Activated T-helper 9 cell treated with anti-CD3 and anti-CD28 coated beads, Interleukin-2, amount 50 U/mL, for 16 hours (primary cell): ENCODE data around the gene BABAM1.
A peak's percentile ranks its signal among the peaks of the same experiment; 100 is the strongest.
"Not testable (repeated sequence)": the region's sequence is repeated elsewhere in the genome, so short reads cannot be mapped to it uniquely, and the experiment has no call there.

Source experiments
- DNase-seq: peaks from one replicate; pipeline ENCODE4 v3.0.0-alpha.2; 2020; ENCODE audit warnings: low read depth

The BABAM1 gene

DNA sequence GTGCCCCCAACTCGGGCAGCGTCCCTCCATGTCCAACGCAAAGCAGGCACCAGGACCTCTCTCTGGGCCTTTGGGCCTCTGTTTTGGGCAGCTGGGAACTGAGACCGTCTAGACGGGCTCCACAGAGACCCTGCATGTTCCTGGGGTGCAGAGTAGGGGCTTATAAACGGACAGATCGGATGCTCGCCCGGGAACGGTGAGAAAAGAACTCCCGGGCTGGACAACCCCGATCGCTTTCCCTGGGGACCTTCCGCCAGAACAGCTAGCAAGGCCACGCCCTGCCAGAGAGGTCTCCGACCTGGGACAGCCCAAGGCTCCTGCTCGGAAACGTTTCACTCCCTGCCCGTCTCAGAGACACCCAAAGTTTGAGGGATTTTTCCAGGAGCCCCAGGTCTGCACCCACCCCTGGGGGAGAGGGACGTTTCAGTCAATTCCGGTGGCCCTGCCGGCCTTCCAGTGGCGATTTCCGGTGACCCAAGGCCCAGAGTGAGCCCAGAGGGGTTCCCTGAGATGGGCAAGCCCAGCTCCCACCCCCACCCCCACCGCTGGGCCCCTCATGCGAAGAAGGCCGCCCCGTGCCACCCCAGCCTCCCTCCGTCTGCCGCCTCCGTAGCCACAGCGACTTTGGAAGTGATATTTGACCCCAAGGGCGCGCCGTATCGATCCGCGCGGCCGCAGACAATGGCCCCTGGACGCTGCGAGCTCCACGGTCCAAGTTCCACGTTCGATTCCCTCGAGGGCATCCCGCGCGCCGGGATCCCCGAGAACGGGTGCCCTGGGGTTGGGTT is 23.2 kb upstream of the BABAM1 start:
- DNase-seq, result no peak

DNA sequence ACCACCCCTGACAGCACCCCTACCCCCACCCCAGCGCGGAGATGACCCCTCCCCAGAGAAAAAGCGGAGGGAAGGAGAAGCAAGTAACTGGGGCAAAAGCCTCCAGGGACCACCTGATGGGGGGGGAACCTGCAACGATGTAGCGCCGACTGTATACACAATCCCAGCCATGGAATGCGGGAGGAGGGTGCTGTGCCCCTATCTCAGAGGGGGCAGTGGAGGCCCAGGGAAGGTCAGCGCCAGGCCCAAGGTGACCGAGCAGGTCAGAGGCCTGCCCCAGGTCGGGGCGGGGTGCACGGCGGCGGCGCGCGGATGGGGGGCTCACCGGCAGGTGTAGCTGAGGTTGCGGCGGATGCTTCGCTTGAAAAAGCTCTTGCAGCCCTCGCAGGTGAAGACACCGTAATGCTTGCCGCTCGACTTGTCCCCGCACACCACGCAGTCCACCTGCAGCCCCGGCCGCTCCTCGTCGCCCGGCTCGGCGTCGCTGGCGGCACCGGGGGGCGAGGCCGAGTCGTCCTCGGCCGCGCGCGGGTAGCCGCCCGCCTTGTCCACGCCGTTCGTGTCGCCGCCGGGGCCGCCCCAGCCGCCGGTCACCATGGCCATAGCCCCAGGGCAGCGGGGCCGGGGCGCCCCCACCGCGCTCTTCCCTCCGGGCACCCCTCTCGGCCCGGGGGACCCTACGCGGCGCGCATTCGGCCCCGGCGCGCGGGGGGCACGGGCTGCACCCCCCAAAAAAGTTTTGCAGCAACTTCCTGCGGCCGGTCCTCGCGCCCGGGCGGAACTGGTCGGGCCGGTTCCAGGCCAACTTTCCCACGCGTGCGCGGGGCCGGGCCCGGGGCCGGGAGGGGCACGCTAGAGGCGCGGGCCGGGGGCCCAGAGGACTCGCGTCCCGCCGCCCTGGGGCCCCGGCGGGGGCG is 22.4 kb upstream of the BABAM1 start:
- no peak for DNase-seq

DNA sequence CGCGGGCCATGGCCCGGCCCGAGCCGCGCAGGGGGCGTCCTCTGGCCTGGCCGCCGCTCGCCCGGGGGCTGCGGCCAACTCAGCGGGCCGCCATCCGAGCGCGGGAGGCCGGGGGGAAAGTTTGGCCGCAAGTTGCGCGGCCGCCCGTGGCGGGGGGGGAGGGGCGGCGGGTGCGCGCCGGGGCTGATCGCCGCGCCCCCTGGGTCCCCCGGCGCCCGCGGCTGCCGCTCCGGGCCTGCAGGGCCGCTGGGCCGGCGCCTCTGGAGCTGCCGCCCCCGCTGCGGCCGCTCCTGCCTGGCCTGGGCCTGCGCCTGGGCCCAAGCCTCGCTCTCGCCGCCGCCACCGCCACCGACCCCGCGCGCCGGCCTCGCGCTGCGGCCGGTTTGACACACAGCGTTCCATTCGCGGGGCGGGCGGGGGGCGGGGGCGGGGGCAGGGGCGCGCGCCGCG is 21.7 kb upstream of the BABAM1 start, which contains the start of gene NR2F6:
Gene NR2F6 (minus strand): TSS at position 385 of the 450 bp plus-strand sequence. CDS start 699 bp downstream, outside the sequence.
- DNase-seq, result no peak

DNA sequence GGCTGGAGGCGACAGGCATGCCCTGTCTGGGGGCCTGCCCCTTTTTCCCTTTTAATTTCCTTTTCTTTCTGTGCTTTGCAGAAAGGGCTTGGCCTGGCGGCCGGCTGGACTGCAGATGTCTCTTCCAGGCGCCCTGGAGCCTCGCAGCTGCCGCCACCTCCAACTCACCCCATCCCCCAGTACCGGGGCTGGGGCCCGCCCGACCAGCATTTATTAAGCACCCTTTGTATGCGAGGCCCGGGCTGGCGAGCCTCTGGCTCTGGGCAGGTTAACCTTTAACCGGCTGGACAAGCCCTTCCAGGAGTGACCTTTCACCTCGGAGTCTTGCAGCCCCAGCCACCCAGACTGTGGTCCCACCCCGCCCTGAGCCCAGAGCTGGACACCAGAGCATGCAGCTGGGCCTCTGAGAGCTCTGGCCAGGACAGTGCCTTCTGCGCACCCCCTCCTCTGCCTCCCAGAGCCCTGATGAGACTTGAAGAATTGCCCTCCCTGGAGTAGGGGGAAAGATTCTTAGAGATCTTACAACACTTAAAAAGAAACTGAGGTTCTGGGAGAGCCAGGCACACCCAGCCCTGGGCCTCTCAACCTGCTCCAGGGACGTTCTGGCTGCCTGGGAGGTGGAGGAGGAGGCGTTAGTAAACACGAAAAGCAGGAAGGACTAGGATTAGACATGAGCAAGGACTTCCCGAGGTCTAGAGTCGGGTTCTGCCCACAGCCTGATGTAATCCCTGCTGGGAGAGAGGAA is 20.4 kb upstream of the BABAM1 start:
- no peak for DNase-seq

DNA sequence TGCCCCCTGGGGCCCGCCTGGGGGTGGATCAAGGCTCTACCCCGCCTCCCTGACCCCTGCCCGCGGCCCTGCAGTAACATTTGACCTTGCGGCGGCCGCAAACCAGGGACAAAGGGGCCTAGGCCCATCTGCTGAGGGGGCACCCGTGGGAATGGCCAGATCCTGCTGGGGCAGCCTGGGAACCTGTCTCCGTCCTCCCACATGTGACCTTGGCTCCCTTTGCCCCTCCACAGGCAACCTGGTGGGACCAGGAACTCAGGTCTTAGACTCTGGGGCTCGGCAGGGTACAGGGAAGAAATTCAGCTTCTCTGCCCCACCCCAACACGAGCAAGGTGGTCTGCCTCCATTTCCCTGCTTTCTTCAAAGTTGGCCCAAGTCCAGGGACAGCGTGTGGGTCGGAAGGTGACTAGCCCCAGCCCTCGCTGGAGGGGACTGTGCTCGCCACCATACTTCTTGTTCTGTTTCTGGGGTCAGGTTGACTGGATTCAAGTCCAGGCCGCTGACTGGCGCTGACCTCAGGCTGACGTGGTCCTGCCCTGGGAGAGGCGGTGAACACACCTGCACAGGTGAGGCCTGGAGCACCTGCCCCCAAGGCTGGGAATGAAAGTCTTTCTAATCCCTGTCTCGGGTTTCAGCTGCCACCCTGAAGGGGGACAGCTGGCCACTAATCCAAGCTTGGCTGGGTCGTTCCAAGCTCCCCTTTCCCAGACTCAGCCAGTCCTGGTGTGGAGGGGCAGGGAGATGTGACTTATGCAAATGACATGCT is 19.0 kb upstream of the BABAM1 start:
- DNase-seq, result no peak

DNA sequence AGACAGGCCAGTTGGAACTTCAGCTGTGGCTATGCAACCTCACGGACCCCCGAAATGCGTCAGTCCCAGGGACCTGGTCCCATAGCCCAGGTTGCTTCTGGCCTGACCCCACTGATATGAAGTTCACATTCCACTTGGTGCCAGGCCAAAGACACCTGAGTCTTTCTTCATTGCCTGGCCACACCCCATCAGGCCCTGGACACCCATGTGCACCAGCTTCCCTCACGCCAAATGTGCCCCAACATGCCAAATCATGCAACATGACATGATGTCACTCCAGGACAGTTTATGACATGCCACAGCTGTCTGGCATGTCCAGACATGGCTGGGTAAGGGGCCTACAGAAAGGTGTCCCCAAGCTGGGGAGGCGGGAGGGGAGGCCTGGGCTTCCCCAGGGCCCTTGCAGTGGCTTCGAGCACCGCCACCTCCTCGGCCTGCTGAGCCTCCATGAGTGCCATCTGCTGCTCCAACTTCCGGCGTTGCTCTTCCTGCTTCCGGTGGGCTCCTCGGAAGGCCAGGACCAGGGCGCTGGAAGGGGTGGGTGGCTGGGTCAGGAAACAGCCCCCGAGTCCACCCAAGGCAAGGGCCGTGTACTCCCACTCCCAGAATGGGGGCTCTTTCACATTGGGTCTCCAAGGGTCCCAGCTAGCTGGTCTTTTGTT is 17.2 kb upstream of the BABAM1 start:
- no peak for DNase-seq

DNA sequence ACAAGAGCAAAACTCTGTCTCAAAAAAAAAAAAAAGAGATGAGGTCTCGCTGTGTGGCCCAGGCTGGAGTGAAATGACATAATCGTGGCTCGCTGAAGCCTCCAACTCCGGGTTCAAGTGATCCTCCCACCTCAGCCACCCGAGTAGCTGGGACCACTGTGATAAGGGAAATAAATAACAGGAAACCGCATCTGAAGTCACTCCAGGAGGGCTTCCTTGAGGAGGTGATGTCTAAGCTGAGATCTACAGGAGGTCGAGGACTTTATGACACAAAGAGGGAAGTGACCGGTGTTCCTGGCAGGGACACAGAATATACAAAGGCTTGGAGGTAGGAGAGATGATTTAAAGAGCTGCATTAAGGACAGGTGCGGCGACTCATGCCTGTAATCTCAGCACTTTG is 12.6 kb upstream of the BABAM1 start:
- no peak for DNase-seq

DNA sequence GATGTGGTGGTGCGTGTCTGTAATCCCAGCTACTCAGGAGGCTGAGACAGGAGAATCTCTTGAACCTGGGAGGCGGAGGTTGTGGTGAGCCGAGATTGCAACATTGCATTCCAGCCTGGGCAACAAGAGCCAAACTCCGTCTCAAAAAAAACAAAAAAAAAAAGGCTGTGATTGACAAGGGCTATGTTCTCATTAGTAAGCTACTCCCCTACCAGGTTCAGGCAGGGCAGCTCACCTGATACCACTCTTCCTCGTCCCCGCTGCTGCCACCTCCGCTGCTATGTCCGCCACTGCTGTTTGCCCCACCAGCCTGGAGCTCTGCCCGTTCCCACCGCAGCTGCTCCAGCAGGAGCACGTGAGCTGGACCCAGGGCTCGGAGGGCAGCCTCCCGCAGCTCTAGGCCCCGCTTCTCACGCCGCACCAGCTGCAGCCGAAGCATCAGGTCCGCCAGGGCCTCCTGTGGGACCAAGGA is 12.1 kb upstream of the BABAM1 start:
- DNase-seq, result no peak

DNA sequence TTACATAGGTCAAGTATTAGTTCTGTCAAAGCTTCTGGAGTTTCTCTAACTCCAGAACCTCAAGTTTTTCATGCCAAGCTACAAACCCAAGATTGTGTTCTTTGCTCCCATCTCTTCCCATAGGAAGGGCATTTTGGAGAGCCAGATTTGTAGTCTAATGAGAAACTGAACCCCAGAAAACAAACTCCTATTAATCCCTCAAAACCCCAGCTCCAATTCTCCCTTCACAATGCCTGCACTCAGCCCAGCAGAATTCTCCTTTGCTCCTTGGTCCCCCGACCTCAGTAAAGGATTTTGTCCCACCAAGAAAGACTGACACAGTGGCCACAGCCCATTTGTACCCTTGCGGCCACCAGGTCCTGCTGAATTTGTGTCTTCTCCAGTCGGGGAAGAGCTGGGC is 11.1 kb upstream of the BABAM1 start:
- DNase-seq, result no peak

DNA sequence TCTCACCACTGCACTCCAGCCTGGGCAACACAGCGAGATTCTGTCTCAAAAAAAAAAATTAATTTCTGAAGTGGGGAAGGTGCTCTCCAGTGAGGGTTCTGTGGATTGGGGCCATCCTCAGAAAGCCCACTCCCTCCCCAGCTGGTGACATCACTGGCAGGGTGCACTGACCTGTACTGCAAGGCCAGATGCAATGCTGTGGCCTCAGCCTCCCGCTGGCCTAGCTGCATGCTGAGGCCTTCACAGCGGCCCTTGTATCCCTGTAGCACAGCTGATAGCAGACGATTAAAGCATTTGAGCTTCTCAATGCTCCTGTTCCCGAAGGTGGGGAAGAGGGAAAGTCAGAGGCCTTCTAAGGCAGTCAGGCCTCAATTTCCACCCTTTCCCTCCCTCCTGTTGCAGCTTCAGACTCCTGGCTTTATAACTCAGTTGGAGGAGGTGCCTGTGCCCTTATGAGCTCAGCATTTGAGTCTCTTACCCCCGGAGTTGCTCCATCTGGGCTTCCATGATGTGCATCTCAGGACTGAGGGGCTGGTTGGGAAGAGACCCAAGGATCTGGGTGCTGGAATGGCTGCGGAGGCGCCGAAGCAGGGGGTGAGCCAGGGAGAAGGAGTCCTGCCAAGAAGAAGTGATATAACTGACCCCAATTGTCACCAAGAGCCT is 8.0 kb upstream of the BABAM1 start:
- DNase-seq, result no peak

DNA sequence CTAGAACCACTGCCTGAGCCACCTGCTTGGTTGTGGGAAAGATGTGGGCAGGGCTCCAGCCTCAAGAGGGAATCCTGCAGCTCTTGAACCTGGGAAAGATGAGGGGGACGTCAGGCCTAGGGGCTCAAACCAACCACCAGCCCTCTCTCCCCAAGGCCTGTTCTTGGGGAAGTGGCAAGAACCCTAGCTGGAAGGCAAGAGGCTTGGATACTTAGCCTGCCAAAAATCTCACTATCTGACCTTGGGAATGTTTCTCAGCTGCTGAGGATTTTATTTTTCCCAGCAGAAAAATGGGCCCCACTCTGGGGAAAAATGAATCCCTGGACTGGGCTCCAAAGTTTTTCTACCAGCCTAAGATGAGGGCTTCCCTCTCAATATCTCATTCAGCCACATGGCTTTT is 7.3 kb upstream of the BABAM1 start:
- no peak for DNase-seq

DNA sequence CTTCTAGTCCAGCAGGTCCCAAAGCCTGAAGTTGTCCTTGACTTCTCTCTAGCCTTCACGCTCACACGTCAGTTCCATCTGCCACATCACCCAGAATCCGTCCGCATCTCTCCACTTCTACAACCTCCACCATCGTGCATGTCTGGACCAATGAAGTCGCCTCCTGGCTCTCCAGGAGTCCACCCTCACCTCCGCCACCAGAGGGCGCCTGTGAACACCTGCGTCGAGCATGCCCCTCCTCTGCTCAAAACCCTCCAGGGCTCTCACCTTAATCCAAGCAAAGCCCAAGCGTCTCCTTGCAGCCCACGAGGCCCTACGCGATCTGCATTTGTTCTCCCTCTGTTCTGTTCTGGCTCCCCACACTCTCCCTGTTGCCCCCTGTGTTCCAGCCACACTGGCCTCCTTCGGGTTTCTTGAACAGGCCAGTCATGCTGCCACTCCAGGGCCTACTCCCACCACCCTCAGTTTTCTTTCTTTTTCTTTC is 6.4 kb upstream of the BABAM1 start:
- DNase-seq, result peak; percentile 87

DNA sequence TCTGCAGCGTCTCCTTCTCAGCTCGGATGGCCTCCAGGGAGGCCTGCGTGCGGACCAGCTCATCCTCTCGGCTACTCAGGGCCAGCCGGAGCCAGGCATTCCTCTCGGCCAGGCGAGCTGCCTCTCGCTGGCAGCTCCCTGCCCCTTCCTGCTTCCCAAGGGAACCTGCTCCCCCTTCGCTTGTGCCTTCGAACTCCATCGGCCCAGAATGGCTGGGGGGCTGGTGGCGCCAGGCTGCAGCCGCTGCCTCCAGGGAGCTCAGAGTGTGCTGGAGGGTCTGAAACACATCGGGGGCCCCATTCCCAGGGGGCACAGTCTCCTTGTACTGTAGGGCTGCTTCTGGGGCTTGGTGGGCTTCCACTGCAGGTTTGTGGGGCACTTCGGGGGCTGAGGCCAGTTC is 4.7 kb upstream of the BABAM1 start:
- DNase-seq, result no peak

DNA sequence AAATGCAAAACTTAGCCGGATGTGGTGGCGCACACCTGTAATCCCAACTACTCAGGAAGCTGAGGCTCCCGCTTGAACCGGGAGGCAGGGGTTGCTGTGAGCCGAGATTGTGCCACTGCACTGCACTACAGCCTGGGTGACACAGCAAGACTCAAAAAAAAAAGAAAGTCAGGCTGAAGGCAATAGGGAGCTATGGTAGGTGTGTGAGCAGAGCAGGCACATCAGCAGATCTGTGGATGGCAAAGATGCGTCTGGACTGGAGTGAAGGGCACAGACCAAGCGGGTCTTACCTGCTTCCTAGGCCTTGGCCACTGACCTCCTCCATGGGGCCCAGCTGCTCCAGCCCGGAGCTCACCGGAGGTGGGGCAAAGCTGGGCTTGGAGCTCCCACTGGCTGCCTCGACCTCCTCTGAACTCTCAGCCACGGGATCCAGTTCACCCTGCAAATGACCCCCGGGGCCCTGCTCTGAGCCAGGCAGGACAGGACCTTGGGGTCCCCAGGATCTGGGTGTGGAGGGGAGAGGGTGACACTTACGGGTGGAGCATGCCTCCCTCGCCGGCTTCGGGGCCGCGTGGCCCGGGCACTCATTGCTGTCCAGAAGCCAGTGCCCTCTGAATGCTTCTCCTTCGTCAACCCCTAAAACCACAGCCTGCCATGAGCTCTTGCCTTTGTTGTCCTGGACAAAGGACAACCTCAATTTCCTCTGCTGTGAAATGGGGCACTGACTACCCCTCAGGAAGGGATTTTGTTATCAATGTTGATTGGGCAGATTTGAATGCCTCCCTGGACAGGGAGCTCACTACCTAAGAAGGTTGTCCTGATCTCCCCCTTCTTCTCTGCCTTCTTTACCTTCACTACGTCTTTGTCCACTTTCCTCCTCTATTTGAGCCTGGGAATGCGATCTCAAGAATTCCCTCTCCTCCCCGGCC is 3.3 kb upstream of the BABAM1 start:
- DNase-seq, result no peak

DNA sequence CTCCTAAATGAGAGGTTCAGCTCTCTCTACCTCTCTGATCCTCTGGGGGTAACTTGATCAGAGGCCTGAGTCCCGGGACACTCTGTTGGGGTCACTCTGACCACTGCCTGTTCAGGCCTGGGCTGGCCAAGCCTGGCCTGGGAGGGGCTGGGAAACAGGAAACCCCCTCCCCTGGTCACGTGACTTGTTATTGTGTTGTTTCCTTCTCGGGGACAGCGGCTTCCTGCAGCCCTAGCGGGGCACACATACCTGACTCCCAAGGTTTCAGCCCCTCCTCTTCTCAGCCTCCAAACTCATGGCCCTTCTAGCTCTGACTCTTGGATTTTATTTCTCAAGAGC is 2.6 kb upstream of the BABAM1 start, which contains the start of gene USHBP1:
Gene USHBP1 (minus strand): TSS at position 105 of the 339 bp plus-strand sequence. CDS start 446 bp downstream, outside the sequence.
- no peak for DNase-seq

DNA sequence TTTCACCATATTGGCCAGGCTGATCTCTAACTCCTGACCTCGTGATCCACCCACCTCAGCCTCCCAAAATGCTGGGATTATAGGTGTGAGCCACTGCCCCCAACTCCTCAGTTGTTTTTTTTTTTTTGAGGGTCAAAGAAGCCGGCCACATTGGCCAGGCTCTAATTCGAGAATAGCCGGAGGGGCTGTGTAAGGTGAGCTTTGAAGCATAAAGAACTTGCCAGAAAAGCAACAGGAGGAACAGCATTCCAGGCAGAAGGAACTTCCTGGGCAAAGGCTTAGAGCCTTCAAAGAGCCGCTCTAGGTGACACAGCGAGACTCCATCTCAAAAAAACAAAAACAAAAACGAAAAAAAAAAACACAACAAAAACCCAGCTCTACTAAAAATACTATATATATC is 1.2 kb upstream of the BABAM1 start:
- no peak for DNase-seq

DNA sequence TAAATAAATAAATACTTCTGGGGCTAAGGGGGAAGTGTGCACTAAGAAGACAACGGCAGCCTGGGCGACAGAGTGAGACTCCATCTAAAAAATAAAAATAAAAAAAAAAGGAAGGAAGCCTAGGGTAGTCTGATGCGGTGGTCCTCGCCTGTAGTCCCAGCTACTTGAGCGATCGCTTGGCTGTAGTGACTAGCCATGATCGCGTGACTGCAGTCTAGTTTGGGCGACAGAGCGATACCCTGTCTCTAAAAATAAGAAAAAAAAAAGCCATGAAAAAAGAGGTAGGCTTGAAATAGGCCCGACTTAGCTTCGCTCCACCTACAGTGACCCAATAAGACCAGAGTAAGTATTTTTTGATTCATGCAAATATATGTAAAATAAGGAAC is 661 bp upstream of the BABAM1 start:
- DNase-seq, result no peak

DNA sequence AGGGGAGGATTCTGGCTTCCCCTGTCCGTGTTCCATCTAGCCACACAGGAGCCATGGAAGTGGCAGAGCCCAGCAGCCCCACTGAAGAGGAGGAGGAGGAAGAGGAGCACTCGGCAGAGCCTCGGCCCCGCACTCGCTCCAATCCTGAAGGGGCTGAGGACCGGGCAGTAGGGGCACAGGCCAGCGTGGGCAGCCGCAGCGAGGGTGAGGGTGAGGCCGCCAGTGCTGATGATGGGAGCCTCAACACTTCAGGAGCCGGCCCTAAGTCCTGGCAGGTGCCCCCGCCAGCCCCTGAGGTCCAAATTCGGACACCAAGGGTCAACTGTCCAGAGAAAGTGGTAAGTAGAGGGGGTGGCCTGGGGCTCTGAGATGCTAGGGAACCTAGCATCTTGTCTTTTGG is 1.5 kb downstream of the BABAM1 start:
- no peak for DNase-seq

DNA sequence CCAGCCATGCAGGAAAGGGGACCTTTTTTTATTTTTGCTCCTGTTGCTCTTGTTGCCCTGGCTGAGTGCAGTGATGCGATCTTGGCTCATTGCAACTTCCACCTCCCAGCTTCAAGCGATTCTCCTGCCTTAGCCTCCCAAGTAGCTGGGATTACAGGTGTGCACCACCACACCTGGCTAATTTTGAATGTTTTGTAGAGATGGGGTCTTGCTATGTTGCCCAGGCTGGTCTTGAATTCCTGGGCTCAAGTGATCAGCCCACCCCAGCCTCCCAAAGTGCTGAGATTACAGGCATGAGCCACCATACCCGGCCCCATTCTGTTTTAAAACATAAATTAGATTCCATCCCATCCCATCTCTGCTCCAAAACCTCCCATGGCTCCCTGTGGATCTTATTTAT is 7.6 kb downstream of the BABAM1 start:
- DNase-seq, result not testable (repeated sequence)
